ENCODE results near the gene DEPDC1.
"Not testable (repeated sequence)": the region's sequence is repeated elsewhere in the genome, so short reads cannot be mapped to it uniquely, and the experiment has no call there.

Gene DEPDC1

DNA sequence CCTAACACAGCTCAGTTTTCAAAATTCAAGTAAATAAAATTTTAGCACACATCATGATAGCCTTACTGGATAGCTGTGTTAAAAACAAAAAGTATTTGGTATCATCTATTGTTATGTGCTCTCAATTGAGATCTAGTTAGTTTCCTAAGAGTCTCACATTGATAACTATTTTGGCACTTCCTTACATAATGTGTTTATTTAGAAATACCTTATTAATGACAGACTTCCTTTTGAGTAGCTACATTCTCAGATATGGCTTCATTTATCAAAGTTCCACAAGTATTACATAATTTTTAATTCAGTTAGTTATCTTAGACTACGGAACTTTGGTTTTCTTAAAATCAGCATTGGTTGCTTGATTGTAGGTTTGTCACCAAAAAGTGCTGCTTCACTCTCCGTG lies 20.3 kb downstream of the DEPDC1 start:
- DNase-seq (ENCODE audit: low read depth) = not testable (repeated sequence)

DNA sequence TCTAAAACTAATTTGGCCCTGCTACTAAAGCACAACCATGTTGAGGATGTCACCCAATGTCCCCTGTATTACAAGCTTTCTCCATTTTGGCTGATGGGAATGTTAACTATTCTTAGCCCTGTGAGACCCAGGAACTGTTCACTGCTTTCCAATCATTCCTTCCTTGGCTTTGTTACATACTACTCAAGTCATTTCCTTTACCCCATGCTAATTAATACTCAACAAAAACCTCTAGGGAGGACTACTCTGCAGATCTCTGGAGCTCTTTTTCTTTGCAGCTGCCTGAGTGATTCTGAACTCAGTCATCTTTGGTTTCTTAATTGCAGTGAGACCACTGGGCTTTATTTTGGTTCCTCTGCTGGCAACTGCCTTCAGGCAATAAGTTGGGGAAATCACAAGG lies 23.8 kb downstream of the DEPDC1 start:
- no peak for DNase-seq (ENCODE audit: low read depth)

DNA sequence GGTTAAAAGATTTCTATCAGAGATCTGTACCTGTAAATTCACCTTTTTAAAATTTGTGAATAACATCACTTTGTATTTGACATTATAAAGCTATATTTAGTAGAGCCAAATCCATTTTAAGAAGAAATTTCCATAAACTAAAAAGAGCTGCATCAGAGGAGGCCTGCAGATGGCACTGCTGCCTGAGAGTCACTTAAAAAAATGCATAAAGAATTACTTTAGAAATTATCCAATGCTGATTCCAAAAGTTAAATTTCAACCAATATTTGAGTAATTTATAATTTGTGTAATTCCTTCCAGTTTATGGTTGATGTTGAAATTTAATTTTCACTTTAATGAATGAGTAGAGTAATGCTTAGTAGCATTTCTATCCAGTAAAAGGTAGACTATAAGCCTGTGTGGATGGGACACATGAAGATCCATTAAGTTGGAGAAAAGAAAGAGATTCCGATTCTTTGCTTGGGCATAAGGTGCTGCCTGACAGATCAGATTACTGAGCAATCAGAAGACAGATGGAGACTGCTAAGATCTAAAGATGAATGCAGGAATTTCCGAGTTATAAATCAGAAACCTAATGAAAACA lies 26.4 kb downstream of the DEPDC1 start:
- DNase-seq (ENCODE audit: low read depth) = no peak

DNA sequence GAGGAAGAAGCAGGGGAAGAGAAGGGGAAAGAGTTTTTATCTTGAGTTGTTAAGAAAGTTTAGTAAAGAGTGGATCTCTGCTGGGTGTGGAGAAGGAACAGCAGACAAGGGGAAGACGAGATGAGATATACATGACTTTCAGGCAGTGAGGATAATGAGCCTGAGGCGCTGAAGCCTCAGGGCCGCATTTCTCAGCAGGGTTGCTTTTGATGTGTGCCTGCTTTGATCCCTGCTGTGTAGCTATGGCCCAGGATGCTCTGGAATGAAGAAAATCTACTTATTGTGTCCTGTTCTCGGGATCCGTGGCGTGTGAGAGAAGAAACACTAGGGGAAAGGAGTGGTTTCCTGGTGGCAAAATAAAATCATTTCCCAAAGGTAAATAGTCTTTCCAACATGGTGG lies 32.0 kb downstream of the DEPDC1 start:
- DNase-seq (ENCODE audit: low read depth) = no peak

DNA sequence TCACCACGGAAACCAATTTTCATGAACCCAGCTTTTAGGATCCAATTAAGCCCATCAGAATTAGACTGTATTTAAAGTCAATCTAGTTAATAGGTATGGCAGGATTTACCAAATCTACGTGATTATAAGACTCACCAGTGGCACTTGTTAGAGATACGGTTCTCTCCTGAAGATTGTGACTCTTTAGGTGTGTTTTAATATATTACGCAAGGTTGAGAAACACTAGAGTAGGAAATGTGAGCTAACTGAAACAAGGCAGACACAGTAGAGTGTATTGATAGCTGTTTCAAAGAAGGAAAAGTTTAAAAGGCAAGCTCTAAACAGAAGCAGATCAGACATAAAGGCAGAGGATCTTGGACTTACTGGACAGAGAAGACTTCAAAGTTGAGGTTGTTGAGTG lies 35.9 kb downstream of the DEPDC1 start:
- no peak for DNase-seq (ENCODE audit: low read depth)

DNA sequence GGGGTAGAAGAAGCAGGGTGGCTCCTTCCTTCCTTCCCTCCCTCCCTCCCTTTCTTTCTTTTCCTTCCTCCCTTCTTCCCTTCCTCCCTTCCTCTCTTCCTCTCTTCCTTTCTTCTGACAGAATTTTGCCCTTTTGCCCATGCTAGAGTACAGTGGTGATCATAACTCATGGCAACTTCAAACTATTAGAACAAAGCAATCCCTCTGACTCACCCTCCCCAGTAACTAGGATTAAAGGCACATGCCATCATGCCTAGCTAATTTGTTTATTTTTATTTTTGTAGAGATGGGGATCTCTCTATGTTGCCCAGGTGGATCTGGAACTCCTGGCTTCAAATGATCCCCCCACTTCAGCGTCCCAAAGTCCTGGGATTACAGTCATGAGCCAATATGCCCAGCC lies 37.1 kb downstream of the DEPDC1 start:
- DNase-seq (ENCODE audit: low read depth) = no peak

DNA sequence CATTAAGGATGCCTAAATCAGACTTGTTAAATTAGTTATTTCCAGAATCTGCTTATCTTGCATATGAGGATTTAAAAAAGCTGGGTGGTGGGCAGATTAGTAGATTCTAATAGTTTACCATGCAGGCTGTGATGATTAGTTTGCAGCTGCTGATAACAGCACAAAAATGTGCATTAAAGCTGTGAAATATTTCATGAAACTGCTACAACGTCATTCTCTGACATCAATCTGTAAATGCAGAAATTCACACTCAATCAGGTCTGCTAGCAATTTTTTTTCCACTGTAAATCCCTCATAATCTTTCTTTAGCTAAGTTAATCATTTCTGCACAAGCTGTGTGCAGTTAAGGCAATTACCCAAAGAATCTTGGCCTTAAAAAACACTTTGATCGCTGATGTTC lies 37.8 kb downstream of the DEPDC1 start:
- DNase-seq (ENCODE audit: low read depth) = no peak

DNA sequence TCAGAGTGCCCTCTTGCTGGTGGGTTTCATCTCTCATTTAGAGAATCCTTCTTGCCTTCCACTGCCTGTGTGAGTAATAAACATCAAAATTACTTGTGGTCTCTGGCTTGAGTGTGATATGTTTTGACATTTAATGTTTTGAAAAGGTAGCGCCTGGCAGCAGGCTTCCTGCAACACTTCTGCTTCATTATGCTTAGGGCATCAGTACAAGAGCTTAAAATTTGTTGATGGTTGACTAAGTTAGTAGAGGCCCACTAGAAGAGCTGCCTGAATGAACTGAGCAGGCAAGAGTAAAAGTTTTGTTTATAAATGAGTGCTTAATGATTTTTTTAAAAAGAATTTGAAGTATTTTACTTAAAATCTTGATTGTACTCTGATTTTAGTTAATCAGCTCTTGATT lies 40.7 kb downstream of the DEPDC1 start:
- DNase-seq (ENCODE audit: low read depth) = no peak

DNA sequence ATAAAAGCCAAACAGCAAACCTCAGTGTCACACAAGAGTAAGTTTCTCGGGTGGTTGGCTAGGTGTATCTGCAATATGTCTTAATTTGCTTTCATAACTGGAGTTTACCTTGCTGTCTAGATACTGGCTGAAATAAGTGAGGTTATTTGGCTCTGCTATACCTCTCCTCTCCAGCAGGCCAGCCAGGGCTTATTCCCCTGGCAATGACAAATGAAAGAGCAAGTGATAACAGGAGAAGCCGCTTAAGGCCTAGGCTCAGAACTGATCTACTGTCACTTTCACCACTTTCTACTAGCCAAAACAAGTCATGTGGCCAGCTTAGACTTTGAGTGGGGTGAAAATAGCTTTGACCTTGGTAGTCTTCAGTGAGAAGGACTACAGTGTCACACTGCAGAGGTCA lies 42.3 kb downstream of the DEPDC1 start:
- DNase-seq (ENCODE audit: low read depth) = no peak

DNA sequence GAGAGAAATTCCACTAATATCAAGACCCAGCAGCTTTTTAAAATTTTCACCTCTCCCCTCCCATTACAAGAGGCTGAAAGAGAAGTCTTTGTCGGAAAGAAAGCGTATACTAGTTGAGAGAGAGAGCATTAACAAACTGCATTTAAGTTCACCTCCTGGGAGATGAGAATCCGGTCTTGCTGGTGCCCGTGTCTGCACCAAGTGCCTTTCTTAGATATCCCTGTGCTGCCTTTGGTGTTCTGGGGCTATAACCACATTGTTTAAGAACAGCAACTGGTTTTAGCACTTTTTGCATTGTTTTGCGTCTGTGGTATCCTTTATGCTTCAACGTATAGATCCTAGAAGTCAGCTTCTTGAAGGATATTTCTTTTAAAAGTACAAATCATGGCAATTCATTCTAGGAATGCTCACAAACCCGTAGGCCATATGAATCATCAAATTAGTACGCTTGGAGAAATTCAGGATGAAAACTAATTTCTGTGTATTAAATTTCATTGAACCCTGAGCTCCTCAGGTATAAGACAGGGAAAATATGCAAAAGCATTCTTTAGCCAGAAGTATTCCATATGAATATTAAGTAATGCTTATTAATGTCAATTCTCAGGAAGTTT lies 43.7 kb downstream of the DEPDC1 start:
- DNase-seq (ENCODE audit: low read depth) = no peak

DNA sequence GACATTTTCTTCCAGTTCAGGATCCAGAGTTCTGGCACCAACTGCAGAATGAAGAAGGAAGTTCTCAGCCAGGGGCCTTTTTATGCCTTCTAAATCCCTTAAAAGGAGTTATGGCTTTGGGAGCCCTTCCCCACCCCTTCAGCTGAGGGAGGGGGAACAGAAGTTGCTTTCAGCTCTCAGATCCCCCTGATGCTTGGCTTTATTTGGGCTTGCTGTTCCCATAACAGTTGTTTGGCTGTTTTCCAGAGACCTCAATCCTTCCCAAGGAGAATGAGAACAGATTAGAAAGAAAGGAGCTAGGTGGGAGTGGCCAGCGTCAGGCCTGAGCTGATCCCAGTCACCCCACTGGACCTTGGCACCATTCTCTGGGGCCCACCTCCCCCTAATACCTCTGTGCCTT lies 47.0 kb downstream of the DEPDC1 start, which contains the start of gene RPE65:
TSS of gene RPE65 (minus strand) at position 54 of the 400 bp plus-strand sequence. CDS start at position 5, 49 bp downstream.
- DNase-seq (ENCODE audit: low read depth) = no peak

DNA sequence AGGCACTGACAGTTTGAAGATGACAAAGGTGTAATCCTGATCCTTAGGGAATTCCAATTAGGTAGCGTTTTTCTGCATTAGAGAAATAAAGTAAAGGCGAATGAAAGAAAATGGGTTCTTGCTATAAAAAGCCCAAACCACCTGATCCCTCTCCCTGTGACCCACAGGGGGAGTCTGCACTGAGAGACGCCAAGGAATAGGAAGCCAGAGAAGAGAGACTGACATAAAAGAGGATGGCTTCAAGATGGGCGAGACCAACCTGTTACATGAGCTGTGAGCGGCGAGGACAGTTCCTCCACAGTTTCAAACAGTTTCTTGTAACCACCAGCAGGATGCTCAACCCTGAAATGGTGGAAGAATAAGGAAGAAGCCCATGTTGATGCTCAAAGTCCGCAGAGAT lies 48.5 kb downstream of the DEPDC1 start:
- no peak for DNase-seq (ENCODE audit: low read depth)

DNA sequence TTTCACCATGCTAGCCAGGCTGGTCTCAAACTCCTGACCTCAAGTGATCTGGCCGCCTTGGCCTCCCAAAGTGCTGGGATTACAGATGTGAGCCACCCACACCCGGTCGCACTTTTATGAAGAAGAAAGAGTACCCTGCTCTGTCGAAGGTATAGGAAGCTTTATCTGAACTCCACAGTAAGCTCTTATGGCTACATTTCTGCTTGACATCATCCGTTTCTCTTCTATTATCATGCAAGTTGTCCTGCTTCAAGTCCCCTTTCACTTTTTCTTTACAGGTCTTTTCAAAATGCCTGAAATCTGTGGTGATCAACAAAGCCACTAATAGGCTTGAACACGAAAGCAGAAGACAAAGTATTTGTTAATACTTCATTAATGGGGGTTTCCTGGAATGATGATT lies 51.2 kb downstream of the DEPDC1 start:
- DNase-seq (ENCODE audit: low read depth) = no peak

DNA sequence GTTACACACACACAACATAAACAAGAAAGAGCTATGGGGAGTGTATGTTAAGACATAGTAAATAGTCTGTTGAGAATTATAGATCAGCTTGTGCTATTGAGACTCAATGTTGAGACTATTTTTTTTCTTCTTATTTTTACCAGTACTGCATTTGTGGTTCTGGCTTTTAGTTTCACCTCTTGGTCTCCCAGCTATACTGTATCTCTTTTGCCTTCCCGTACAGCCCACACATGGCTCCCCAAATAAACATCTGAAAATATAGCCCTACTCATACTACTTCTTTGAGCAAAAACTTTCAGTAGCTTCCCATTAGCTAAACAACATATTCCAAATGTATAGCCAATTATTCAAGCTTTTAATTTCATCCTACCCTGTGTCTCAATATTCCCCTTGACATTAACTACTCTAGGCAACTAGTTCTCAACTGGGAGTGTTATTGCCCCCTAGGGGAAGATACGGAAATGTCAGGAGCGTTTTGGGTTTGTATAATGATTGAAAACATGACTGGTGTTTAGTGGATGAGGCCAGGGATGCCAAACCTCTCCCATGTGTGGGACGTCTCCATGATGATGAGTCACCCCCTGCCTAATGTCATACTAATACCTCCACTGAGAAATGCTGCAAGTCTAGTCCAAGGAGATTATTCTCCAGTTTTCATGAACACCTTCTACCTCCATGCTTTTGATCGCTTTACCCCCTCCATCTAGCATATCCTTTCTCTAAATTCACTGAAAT lies 53.9 kb downstream of the DEPDC1 start:
- DNase-seq (ENCODE audit: low read depth) = no peak

DNA sequence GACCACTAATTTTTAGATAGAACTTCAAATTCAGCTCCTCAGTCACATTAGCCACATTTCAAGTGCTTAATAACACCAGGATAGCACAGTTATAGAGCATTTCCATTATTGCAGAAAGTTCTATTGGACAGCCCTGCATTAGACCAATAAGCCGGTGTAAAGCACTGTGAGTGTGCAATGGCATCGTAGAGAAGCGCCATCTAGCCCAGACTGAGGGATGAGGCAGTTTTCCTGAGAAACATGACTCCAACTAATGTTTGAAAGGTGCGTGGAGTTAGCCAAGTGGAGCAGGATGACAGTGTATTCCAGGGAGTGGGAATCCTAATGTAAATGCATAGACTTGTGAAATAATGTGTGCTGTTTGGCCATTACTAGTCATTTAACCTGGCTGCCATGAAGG lies 54.9 kb downstream of the DEPDC1 start:
- no peak for DNase-seq (ENCODE audit: low read depth)

DNA sequence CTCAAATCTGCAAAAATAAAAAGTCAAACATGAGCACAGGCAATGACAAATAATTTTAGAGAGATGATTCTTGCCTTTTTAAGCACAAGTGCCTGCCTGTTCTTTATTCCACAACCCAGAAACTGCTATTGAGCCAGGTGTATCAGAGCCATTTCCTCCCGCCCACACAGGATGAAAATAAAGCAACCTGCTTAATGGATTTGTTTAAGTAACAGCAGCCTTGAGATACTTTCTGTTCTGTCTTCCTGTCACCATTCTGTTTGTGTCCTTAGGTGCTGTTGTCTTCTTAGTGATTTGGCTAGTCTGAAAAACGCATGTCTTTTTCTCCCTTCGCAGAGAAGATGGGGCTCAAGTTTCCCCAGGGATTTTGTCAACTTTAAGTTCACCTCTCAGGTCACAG lies 58.6 kb downstream of the DEPDC1 start:
- no peak for DNase-seq (ENCODE audit: low read depth)

DNA sequence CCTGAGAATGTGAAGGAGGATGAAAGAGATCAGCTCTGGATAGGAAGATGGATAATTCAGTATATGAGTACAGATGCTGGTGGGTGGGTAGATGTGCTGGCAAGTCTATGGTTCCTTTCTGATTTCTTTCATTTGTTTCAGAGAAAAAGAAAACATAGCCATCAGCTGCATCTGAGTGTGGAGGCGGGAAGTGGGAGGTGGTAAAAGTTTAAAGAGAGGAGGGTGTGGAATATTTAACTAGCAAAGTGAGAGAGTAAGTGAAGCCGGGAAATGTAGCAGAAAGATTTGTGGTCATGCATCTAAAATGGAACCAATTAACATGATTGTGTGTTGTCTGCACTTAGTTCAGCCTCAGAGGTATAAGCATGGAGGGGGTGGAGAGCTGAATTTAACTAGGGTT lies 63.5 kb downstream of the DEPDC1 start:
- no peak for DNase-seq (ENCODE audit: low read depth)

DNA sequence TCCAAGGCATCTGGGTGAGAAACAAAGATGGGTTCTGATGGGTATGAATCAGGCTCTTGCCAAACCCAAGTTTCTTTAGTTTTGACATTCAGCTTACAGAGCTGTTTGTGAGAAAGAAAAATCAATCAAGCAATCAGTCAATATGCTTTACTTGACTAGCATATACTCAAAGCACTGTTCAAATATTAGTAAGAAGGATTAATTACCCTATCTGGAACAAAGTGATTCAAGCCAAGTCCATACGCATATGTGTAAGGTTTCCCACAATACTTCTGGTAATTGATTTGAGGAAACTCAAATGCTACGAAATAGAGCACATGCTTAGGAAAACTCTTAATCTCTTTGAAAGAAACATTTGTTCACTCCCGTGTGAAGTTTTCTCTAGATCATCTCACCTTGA lies 65.8 kb downstream of the DEPDC1 start:
- no peak for DNase-seq (ENCODE audit: low read depth)

DNA sequence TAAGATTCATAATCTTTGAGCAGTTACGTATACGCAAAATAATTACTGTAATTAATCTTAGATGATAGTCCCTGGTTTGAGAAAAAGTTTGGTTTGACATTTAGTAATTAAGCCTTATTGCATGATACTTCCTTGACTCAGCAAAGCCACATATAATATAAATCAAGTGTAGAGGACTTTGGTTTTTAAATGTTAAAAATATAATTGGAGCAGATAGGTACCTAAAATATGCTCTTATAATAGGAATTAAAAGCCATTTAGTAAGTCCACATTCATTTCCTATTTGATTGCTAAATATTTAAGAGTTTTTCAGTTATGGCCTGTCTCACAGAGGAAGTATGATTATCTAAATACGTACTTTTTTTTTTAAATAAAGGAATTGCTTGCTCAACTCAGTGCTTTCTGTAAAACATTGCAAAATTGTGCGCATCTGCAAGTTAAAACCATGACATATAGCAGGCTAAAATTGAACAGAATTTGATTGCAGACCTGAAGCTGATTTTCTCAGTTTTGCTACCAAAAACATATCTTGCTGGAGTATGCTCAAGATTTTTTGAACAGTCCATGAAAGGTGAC lies 67.6 kb downstream of the DEPDC1 start:
- no peak for DNase-seq (ENCODE audit: low read depth)

DNA sequence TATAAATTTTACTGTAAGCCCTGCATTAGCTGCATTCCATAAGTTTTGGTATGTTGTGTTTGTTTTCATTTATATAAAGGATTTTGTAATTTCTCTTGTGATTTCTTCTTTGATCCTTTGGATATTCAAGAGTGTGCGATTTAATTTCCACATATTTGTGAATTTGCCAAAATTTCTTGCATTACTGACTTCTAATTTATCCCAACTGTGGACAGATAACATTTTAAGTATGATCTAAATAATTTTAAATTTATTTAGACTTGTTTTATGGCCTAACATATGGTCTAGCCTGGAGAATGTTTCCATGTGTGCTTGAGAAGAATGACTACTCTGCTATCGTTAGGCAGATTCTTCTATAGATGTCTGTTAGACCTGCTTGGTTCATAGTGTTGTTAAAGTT lies 70.3 kb downstream of the DEPDC1 start:
- no peak for DNase-seq (ENCODE audit: low read depth)
